Measurements from ENCODE around the gene GRIA1. TPM values are rescaled to one million over a fixed set of nuclear protein-coding genes. Genes with fewer than 3 reads are reported as not detected.

Gene GRIA1
- total RNA-seq, 2 donors from 2014 or later = 0.12 to 1.2 TPM

DNA sequence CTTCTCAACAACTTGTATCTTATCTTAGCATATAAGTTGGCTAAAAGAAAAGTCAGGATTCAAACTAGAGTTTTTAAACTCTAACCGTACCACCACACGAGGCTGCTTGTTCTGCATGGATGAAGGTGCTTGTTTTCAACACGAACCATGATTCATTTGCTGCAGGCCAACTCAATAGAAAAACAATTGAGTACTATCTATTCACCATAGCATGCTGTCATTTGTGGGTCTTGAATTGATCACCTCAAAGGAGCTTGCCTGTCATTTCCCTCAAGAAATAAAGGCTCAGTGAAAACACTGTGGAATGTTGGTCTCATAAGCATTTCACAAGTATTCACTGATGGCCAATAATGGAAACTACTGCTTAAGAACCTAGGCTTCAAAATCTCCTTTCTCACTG, 21.0 kb upstream of the GRIA1 start:
- Histone ChIP-seq H3K27me3 (no peaks in the 10 kb centered on the region), H3K9me3 (no peaks in the 10 kb centered on the region), H3K27ac (no peak overlapping the region), H3K36me3 (no peaks in the 10 kb centered on the region), H3K4me1 (no peaks in the 10 kb centered on the region), H3K4me3 (no peak overlapping the region)
- no peak for DNase-seq (ENCODE audit: low spot score)
- TF ChIP-seq CTCF (IDR thresholded peaks at IDR 0.05) = no peak

DNA sequence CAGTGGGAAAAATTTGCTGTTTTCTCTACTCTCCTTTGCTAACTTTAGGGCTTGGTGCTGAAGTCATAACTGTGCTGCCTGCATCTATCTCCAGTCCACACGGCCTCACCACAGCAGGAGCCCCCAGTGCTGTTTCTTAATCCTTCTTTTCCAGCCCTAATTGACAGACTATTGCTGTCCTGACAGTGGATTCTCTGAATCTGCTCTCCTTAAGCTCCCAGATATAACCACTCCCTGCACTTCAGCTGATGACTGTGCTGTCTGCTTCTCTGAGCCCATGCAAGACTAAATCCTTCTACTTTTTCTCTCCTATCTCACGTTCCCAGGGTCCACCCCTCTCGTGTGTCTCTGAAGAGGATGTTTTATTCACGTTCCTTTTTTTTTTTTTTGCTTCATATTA, 19.7 kb upstream of the GRIA1 start:
- H3K4me3 ChIP-seq = no peak overlapping the region
- no peak for TF ChIP-seq CTCF (IDR thresholded peaks at IDR 0.05)
- no peaks in the 10 kb centered on the region for H3K27me3 ChIP-seq
- H3K27ac ChIP-seq = no peak overlapping the region
- no peaks in the 10 kb centered on the region for H3K9me3 ChIP-seq
- no peaks in the 10 kb centered on the region for H3K36me3 ChIP-seq
- no peak for DNase-seq (ENCODE audit: low spot score)
- H3K4me1 ChIP-seq = no peaks in the 10 kb centered on the region

DNA sequence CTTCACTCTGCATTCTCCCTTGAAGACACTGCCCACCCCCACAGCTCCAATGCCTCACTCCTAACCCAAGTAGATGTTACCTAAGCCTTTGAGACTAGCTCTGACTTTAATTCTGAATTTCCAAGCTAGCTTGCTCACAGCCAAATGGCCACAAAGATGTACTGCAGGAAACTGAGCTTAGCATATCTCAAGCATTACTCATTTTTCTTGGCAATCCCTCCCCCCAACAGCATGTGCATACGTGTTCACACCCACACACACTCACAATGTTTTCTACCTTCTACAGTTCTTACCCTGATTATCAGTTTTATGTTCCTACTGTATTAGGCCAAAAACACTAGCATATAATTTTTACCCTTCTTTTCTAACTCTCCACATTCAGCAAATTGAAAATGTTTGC, 13.7 kb upstream of the GRIA1 start:
- TF ChIP-seq CTCF (IDR thresholded peaks at IDR 0.05) = no peak
- DNase-seq (ENCODE audit: low spot score) = no peak
- Histone ChIP-seq H3K36me3 (no peaks in the 10 kb centered on the region), H3K4me1 (no peaks in the 10 kb centered on the region), H3K27ac (no peak overlapping the region), H3K9me3 (no peaks in the 10 kb centered on the region), H3K4me3 (no peak overlapping the region), H3K27me3 (no peaks in the 10 kb centered on the region)

DNA sequence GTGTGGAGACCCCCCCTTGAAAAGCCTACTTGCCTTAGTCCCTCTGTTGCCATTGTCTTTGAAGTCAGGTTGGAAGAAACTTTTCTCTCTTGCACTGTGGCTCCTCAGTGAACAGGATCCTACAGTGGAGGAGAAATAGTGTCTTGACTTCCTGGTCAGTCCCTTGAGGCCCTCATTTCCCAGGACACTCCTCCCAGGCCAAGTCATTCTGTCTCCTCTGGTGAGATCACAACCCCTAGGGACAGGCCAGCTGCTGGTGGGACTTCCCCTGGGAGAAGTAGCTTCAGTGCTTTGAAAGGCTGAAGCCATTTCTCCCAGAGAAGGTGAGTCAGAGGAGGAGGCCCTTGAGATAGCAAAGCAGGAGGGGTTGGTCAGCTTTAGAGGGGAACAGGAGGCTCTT, 10.1 kb upstream of the GRIA1 start:
- no peaks in the 10 kb centered on the region for H3K27me3 ChIP-seq
- no peaks in the 10 kb centered on the region for H3K36me3 ChIP-seq
- no peaks in the 10 kb centered on the region for H3K4me1 ChIP-seq
- no peaks in the 10 kb centered on the region for H3K9me3 ChIP-seq
- H3K4me3 ChIP-seq = no peak overlapping the region
- no peak for DNase-seq (ENCODE audit: low spot score)
- no peak overlapping the region for H3K27ac ChIP-seq
- TF ChIP-seq CTCF (IDR thresholded peaks at IDR 0.05) = no peak

DNA sequence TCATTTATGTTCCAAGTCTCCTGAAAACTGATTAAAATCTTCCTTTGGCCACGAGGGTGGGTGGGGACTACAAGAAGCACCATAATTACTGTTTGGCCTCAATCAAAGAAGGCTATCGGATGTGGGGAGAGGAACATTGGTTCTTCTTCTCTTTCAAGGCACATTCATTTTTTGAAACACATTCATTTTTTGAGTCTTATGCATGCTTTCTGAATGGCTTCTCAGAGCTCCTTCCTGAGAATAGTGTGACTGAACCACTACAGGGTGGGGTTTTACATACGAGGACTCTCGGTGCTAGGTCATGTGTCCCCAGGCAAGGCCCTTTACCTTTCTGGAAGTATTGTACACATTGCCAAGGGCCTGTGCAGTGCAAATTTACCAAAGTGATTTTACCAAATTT, 7.0 kb upstream of the GRIA1 start:
- Histone ChIP-seq H3K36me3 (no peaks in the 10 kb centered on the region), H3K27me3 (no peaks in the 10 kb centered on the region), H3K4me3 (no peak overlapping the region), H3K27ac (no peak overlapping the region), H3K4me1 (no peaks in the 10 kb centered on the region), H3K9me3 (no peaks in the 10 kb centered on the region)
- TF ChIP-seq CTCF (IDR thresholded peaks at IDR 0.05) = no peak
- no peak for DNase-seq (ENCODE audit: low spot score)

- Histone ChIP-seq H3K4me1 (peaks cover 0 to 2% of the 10 kb centered on the region in 2 donors), H3K9me3 (no peaks in the 10 kb centered on the region), H3K4me3 (no peak overlapping the region), H3K27me3 (peaks cover 0 to under 1% of the 10 kb centered on the region in 2 donors), H3K27ac (no peak overlapping the region), H3K36me3 (no peaks in the 10 kb centered on the region)
- no peak for TF ChIP-seq CTCF (IDR thresholded peaks at IDR 0.05)
- no peak for DNase-seq (ENCODE audit: low spot score)
These were observed 4.8 kb upstream of the GRIA1 start for GRCh38 chr5:153485641-153486040.
